Spleen (tissue), 7 donors: ENCODE results near the gene CEP170B.

Experiments used
- CTCF ChIP-seq, 11 experiments: fragments of 200-600 bp in 7 of 11; fragments of 450-650 bp in 4 of 11; sonication (generic) in 4 of 11; IDR thresholded peaks in 8 of 11; conservative IDR thresholded peaks in 3 of 11; 1 replicate in 7 of 11; 2 replicates in 4 of 11; pipeline versions ENCODE4 v1.4.0 to v1.8.0; 2016 to 2021; ENCODE audit warnings: antibody characterized with exemption in 11 of 11, inconsistent platforms in 4 of 11, mild to moderate bottlenecking in 1 of 11
- POLR2A ChIP-seq, 3 donors: fragments of 450-650 bp; IDR thresholded peaks; one replicate each; pipeline ENCODE4 v1.5.1; 2017; ENCODE audit warnings: antibody characterized with exemption in 3 of 3, mild to moderate bottlenecking in 1 of 3
- POLR2AphosphoS5 ChIP-seq, 3 donors: sonication (generic); formaldehyde crosslinking; IDR thresholded peaks; one replicate each; pipeline ENCODE4 v1.5.1; 2017; ENCODE audit warnings: antibody characterized with exemption in 3 of 3
- donor health status: DM: no; HTN: no; CAD: no; lungs with moderate emphysema.
- donor health status: DM: no; HTN: no; CAD: no.
- donor health status: DM: no; HTN: no; CAD: no.

- TF ChIP-seq POLR2AphosphoS5 (IDR thresholded peaks at IDR 0.05), result no peak
- TF ChIP-seq CTCF (IDR thresholded peaks at IDR 0.05 in 8 of 11, conservative IDR thresholded peaks at IDR 0.05 in 3 of 11), result no peak
- no peak for TF ChIP-seq POLR2A (IDR thresholded peaks at IDR 0.05)
These were observed 22.1 kb upstream of the CEP170B start for GRCh38 chr14:104843006-104843405.
